Common myeloid progenitor, CD34-positive (primary cell): ENCODE measurements around the gene CST2.
"Not testable (repeated sequence)": the region's sequence is repeated elsewhere in the genome, so short reads cannot be mapped to it uniquely, and the experiment has no call there.

Experiments
- CTCF ChIA-PET: fragments of 350-600 bp; sonication (Branson Sonifier 250); formaldehyde crosslinking; loops from one replicate; lab custom pipeline; 2021; ENCODE audit warnings: antibody characterized with exemption; lab: Charles Lee
- POLR2A ChIA-PET: fragments of 350-600 bp; sonication (Branson Sonifier 250); formaldehyde crosslinking; loops from one replicate; lab custom pipeline; 2021; ENCODE audit warnings: antibody characterized with exemption; lab: Charles Lee
- DNase-seq, 3 donors: peaks; one replicate each; pipeline versions ENCODE4 v3.0.0 to v3.0.0-alpha.2; 2013
- H3K27ac ChIP-seq, 2 experiments: 1 replicate in 1 of 2; 2 replicates in 1 of 2; pipeline ENCODE4 v1.7.0; 2013; ENCODE audit warnings: inconsistent platforms in 2 of 2, low read length in 2 of 2, mild to moderate bottlenecking in 2 of 2, low read depth in 1 of 2, moderate library complexity in 1 of 2; ENCODE audit not compliant: severe bottlenecking in 2 of 2, insufficient read depth in 1 of 2, poor library complexity in 1 of 2
- H3K27me3 ChIP-seq, 5 experiments: replicated peaks in 2 of 5; 1 replicate in 3 of 5; 2 replicates in 2 of 5; pipeline versions ENCODE4 v1.6.1 to v1.7.0; 2013; ENCODE audit warnings: low read length in 4 of 5, mild to moderate bottlenecking in 2 of 5, moderate library complexity in 2 of 5, inconsistent platforms in 1 of 5; ENCODE audit not compliant: insufficient read depth in 5 of 5, control insufficient read depth in 4 of 5
- H3K36me3 ChIP-seq, 4 experiments: 1 replicate in 2 of 4; 2 replicates in 2 of 4; pipeline versions ENCODE4 v1.6.1 to v1.7.0; 2013; ENCODE audit warnings: low read length in 3 of 4, control low read depth in 1 of 4, mild to moderate bottlenecking in 1 of 4; ENCODE audit not compliant: control insufficient read depth in 4 of 4, insufficient read depth in 4 of 4
- H3K4me1 ChIP-seq, 4 experiments: 1 replicate in 3 of 4; 2 replicates in 1 of 4; pipeline versions ENCODE4 v1.6.1 to v1.7.1; 2013; ENCODE audit warnings: low read length in 3 of 4, mild to moderate bottlenecking in 3 of 4, control low read depth in 1 of 4, inconsistent platforms in 1 of 4, moderate library complexity in 1 of 4; ENCODE audit not compliant: control insufficient read depth in 4 of 4, insufficient read depth in 4 of 4; ENCODE audit errors: control extremely low read depth in 1 of 4
- H3K4me3 ChIP-seq, 7 experiments: 1 replicate in 4 of 7; 2 replicates in 3 of 7; pipeline versions ENCODE4 v1.5.1 to v1.7.0; 2013; ENCODE audit warnings: mild to moderate bottlenecking in 7 of 7, low read length in 6 of 7, moderate library complexity in 6 of 7, inconsistent platforms in 2 of 7, low read depth in 2 of 7, control low read depth in 1 of 7; ENCODE audit not compliant: insufficient read depth in 4 of 7, control insufficient read depth in 1 of 7; ENCODE audit errors: extremely low read depth in 1 of 7
- H3K9me3 ChIP-seq, 5 experiments: 1 replicate in 4 of 5; 2 replicates in 1 of 5; pipeline versions ENCODE4 v1.6.1 to v1.7.1; 2013; ENCODE audit warnings: low read length in 4 of 5, mild to moderate bottlenecking in 2 of 5, inconsistent platforms in 1 of 5, low read depth in 1 of 5, moderate library complexity in 1 of 5; ENCODE audit not compliant: control insufficient read depth in 4 of 5, insufficient read depth in 2 of 5; ENCODE audit errors: control extremely low read depth in 1 of 5
- WGBS: methylation state at CpG from one replicate; pipeline ENCODE4 v1.1.5; 2013; ENCODE audit not compliant: insufficient coverage; 5-methylcytosine and 5-hydroxymethylcytosine counted together

The CST2 gene

GRCh38 chr20:23835716-23836115 is 9.2 kb upstream of the CST2 start:
- CTCF ChIA-PET, result interaction anchor here (1.2 kb wide), 1 partner anchor 12 kb away, joined by 3 read pairs; no protein-coding TSS in a partner anchor
- Histone ChIP-seq H3K9me3 (peaks cover 0 to 6% (median 2%) of the 10 kb centered on the region in 5 experiments), H3K36me3 (no peaks in the 10 kb centered on the region), H3K27ac (no peak overlapping the region), H3K4me3 (no peak overlapping the region), H3K27me3 (peaks cover 0 to 2% (median 0%) of the 10 kb centered on the region in 5 experiments), H3K4me1 (no peaks in the 10 kb centered on the region)
- POLR2A ChIA-PET, result no interaction called here
- no peak for DNase-seq
- WGBS, result 81% methylated on average over 4 of the region's 4 CpGs

DNA sequence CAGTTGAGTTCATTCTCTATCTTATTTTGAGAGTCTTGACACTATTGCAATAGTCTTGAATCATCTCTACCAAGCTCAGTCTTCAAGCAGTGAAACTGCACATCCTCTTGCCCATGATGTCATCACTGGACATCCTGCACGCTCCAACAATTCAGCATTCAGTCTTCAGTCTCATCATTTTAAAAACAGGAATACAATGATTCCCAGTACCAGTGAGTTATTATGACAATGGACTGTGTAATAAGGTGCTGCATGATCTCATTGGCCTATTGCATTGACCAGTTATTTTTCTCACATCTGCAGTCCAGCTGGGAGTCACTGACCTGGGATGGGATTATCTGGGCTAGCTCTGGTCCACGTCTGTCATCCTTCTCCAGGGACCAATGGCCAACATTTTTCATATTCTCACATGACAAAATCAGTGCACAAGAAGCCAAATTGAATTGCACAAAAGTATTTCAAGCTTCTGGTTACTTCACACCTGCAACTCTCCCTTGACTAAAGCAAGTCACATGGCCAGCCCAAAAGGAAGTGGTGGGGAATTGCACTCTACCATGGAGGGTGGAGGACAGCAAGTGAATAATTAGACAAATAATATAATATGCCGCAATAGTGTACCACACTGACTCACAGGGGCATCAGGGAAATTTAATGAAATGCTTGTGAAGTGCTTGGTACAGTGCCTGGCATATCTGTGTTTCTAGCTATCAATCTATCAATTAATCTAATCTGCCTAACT is 6.4 kb upstream of the CST2 start:
- no peak for DNase-seq
- H3K4me1 ChIP-seq, result no peaks in the 10 kb centered on the region
- CTCF ChIA-PET, result no interaction called here
- no peaks in the 10 kb centered on the region for H3K36me3 ChIP-seq
- peaks cover 0 to 6% (median 2%) of the 10 kb centered on the region in 5 experiments for H3K9me3 ChIP-seq
- POLR2A ChIA-PET, result no interaction called here
- H3K4me3 ChIP-seq, result no peak overlapping the region
- no peak overlapping the region for H3K27ac ChIP-seq
- H3K27me3 ChIP-seq, result peaks cover 0 to 4% (median 0%) of the 10 kb centered on the region in 5 experiments
- 63% methylated on average over 1 of the region's 3 CpGs for WGBS

- H3K9me3 ChIP-seq, H3K4me1 ChIP-seq, H3K4me3 ChIP-seq, H3K36me3 ChIP-seq, CTCF ChIA-PET, H3K27ac ChIP-seq, DNase-seq, H3K27me3 ChIP-seq, POLR2A ChIA-PET: not testable (repeated sequence)
- 78% methylated on average over 3 of the region's 3 CpGs for WGBS
Measured at GRCh38 chr20:23831961-23832360, 5.4 kb upstream of the CST2 start.

- no peaks in the 10 kb centered on the region for H3K36me3 ChIP-seq
- ChIA-PET POLR2A (no interaction called here), CTCF (no interaction called here)
- H3K9me3 ChIP-seq, result no peaks in the 10 kb centered on the region
- H3K27ac ChIP-seq, result no peak overlapping the region
- H3K27me3 ChIP-seq, result no peaks in the 10 kb centered on the region
- DNase-seq, result no peak
- H3K4me1 ChIP-seq, result no peaks in the 10 kb centered on the region
- H3K4me3 ChIP-seq, result no peak overlapping the region
- WGBS, result 30% methylated on average over 1 of the region's 2 CpGs
Measured at GRCh38 chr20:23823621-23824324, 2.8 kb downstream of the CST2 start.

GRCh38 chr20:23823111-23823510 is 3.4 kb downstream of the CST2 start:
- no peak for DNase-seq
- H3K9me3 ChIP-seq, result no peaks in the 10 kb centered on the region
- H3K4me3 ChIP-seq, result no peak overlapping the region
- H3K27ac ChIP-seq, result no peak overlapping the region
- no peaks in the 10 kb centered on the region for H3K27me3 ChIP-seq
- 98% methylated on average over 5 of the region's 5 CpGs for WGBS
- no peaks in the 10 kb centered on the region for H3K4me1 ChIP-seq
- H3K36me3 ChIP-seq, result no peaks in the 10 kb centered on the region
- ChIA-PET CTCF (no interaction called here), POLR2A (no interaction called here)

GRCh38 chr20:23820493-23820892 is 6.0 kb downstream of the CST2 start:
- H3K4me1 ChIP-seq, result no peaks in the 10 kb centered on the region
- H3K36me3 ChIP-seq, result no peaks in the 10 kb centered on the region
- no peak overlapping the region for H3K27ac ChIP-seq
- 100% methylated on average over 2 of the region's 2 CpGs for WGBS
- H3K27me3 ChIP-seq, result no peaks in the 10 kb centered on the region
- no peak overlapping the region for H3K4me3 ChIP-seq
- POLR2A ChIA-PET, result no interaction called here
- no peaks in the 10 kb centered on the region for H3K9me3 ChIP-seq
- DNase-seq, result no peak
- CTCF ChIA-PET, result no interaction called here

DNA sequence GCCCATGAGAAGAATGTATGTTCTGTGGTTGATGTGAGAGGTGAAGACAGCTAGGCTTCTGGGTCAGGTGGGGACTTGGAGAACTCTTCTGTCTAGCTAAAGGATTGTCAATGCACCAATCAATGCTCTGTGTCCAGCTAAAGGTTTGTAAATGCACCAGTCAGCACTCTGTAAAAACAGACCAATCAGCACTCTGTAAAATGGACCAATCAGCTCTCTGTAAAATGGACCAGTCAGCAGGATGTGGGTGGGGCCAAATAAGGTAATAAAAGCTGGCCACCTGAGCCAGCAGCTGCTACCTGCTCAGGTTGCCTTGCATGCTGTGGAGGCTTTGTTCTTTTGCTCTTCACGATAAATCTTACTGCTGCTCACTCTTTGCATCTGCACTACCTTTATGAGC is 15.0 kb downstream of the CST2 start:
- H3K4me1 ChIP-seq, H3K36me3 ChIP-seq, DNase-seq, POLR2A ChIA-PET, CTCF ChIA-PET, H3K4me3 ChIP-seq, H3K9me3 ChIP-seq, H3K27me3 ChIP-seq, H3K27ac ChIP-seq: not testable (repeated sequence)
- WGBS, result 100% methylated on average over 1 of the region's 1 CpG
